GM23248 (cell line): Measurements from ENCODE around the gene POLR2B. TPM values are rescaled to one million over a fixed set of nuclear protein-coding genes. Genes with fewer than 3 reads are reported as not detected.

Source experiments
- DNase-seq: peaks from one replicate; pipeline ENCODE4 v3.0.0-alpha.2; 2015
- H2AFZ ChIP-seq: fragments of 200-600 bp; sonication (generic); 2 replicates; pipeline ENCODE4 v1.6.1; 2016; ENCODE audit warnings: antibody characterized with exemption
- H3F3A ChIP-seq: fragments of 200-600 bp; sonication (generic); 2 replicates; pipeline ENCODE4 v1.6.1; 2016; ENCODE audit warnings: mild to moderate bottlenecking, antibody characterized with exemption, mixed run types; ENCODE audit not compliant: insufficient read depth
- H3K27ac ChIP-seq: fragments of 200-600 bp; sonication (generic); 2 replicates; pipeline ENCODE4 v1.5.1; 2016; ENCODE audit warnings: mild to moderate bottlenecking
- H3K27me3 ChIP-seq: fragments of 200-600 bp; sonication (generic); replicated peaks from 2 replicates; pipeline ENCODE4 v1.6.1; 2016; ENCODE audit warnings: mild to moderate bottlenecking; ENCODE audit not compliant: insufficient read depth
- H3K36me3 ChIP-seq: fragments of 200-600 bp; sonication (generic); 2 replicates; pipeline ENCODE4 v1.6.1; 2016; ENCODE audit warnings: low read depth, mild to moderate bottlenecking
- H3K4me1 ChIP-seq: fragments of 200-600 bp; sonication (generic); 2 replicates; pipeline ENCODE4 v1.6.1; 2016; ENCODE audit warnings: mild to moderate bottlenecking; ENCODE audit not compliant: insufficient read depth
- H3K4me2 ChIP-seq: fragments of 200-600 bp; sonication (generic); one replicate; pipeline ENCODE4 v1.6.1; 2016; ENCODE audit warnings: mild to moderate bottlenecking; ENCODE audit not compliant: unreplicated experiment
- H3K4me3 ChIP-seq: fragments of 200-600 bp; sonication (generic); 2 replicates; pipeline ENCODE4 v1.5.1; 2016; ENCODE audit warnings: mild to moderate bottlenecking
- H3K79me2 ChIP-seq: fragments of 200-600 bp; sonication (generic); 2 replicates; pipeline ENCODE4 v1.6.1; 2016; ENCODE audit warnings: mild to moderate bottlenecking; ENCODE audit not compliant: insufficient read depth
- H3K9ac ChIP-seq: fragments of 200-600 bp; sonication (generic); 2 replicates; pipeline ENCODE4 v1.6.1; 2016; ENCODE audit warnings: mild to moderate bottlenecking
- H3K9me2 ChIP-seq: fragments of 200-600 bp; sonication (generic); 2 replicates; pipeline ENCODE4 v1.6.1; 2016; ENCODE audit warnings: mixed run types, mild to moderate bottlenecking, moderate library complexity; ENCODE audit not compliant: insufficient read depth
- H3K9me3 ChIP-seq: fragments of 200-600 bp; sonication (generic); one replicate; pipeline ENCODE4 v1.6.1; 2017; ENCODE audit warnings: low read depth
- H4K20me1 ChIP-seq: fragments of 200-600 bp; sonication (generic); 2 replicates; pipeline ENCODE4 v1.6.0; 2016; ENCODE audit not compliant: insufficient read depth
- EZH2 ChIP-seq: fragments of 200-600 bp; sonication (generic); IDR thresholded peaks from 2 replicates; pipeline ENCODE4 v1.6.1; 2018; ENCODE audit warnings: antibody characterized with exemption, mild to moderate bottlenecking; ENCODE audit not compliant: insufficient read depth, poor library complexity, severe bottlenecking
- EZH2phosphoT487 ChIP-seq: fragments of 200-600 bp; sonication (generic); IDR thresholded peaks from 2 replicates; pipeline ENCODE4 v1.6.1; 2018; ENCODE audit warnings: antibody characterized with exemption, moderate library complexity, mild to moderate bottlenecking, low read depth; ENCODE audit not compliant: insufficient read depth
- WGBS, 2 experiments: methylation state at CpG; one replicate each; pipeline ENCODE4 v1.1.6; 2015 to 2017; ENCODE audit warnings: low lambda C conversion rate in 2 of 2, low coverage in 1 of 2; ENCODE audit errors: missing lambda C conversion rate in 2 of 2; 5-methylcytosine and 5-hydroxymethylcytosine counted together
- in situ Hi-C: fragments of 300-500 bp; cut with MboI; formaldehyde crosslinking; loops from 2 replicates; pipeline ENCODE4 v1.15.0; 2020
- polyA plus RNA-seq: library from polyadenylated mRNA; unstranded; fragments of >200 nt; fragmentation: Nextera tagmentation; extraction: Ambion mirVana; gene quantifications from 2 replicates; pipeline ENCODE4 v1.2.1, GENCODE V29; 2016
- total RNA-seq: library from RNA; depleted of rRNA; stranded (reverse); fragments of >200 nt; shearing (Covaris generic); gene quantifications from 2 replicates; pipeline ENCODE4 v1.2.3, GENCODE V29; 2014

Gene POLR2B
- total and polyA plus RNA-seq, 2 experiments from 2014 or later = 50.8 to 86.1 TPM

GRCh38 chr4:57013543-57014120 is 34.9 kb downstream of the POLR2B start:
- no peak overlapping the region for H3K4me3 ChIP-seq
- no peaks in the 10 kb centered on the region for H3K4me1 ChIP-seq
- no peak overlapping the region for H3K9ac ChIP-seq
- DNase-seq = no peak
- peaks cover 20% of the 10 kb centered on the region for H3F3A ChIP-seq
- in situ Hi-C loops = no loop called here
- H3K9me3 ChIP-seq = no peaks in the 10 kb centered on the region
- peaks cover 18% of the 10 kb centered on the region for H3K79me2 ChIP-seq
- no peak overlapping the region for H3K4me2 ChIP-seq
- H4K20me1 ChIP-seq = no peaks in the 10 kb centered on the region
- peaks cover 66% of the 10 kb centered on the region for H3K36me3 ChIP-seq
- H3K9me2 ChIP-seq = no peaks in the 10 kb centered on the region
- no peak overlapping the region for H3K27ac ChIP-seq
- WGBS, 2 experiments = 78 to 80% methylated on average over 4 of the region's 4 CpGs
- H2AFZ ChIP-seq = no peak overlapping the region
- no peaks in the 10 kb centered on the region for H3K27me3 ChIP-seq
- TF ChIP-seq EZH2 (no peak), EZH2phosphoT487 (no peak)

DNA sequence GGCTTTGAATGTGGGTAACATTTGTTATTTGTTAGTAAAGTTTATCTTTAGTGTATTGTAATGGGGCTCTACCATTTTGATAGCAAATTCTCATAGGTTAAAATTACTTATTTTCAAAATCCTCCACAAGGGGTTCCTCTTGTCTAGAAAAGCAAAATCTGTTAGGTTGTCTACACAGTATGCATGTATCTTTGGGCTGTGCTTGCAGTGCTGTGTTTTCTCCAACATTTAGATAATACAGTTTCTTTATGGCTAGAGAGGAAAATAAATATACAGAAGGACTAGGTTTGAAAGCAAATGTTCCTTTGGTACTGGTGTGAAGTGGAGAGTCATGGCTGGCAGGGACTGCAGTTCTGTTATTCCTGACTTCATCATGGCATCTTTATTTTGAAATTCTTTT is 40.3 kb downstream of the POLR2B start:
- peaks cover 73% of the 10 kb centered on the region for H3F3A ChIP-seq
- H3K9me2 ChIP-seq = no peaks in the 10 kb centered on the region
- peaks cover 48% of the 10 kb centered on the region for H3K36me3 ChIP-seq
- H3K4me3 ChIP-seq = no peak overlapping the region
- no peaks in the 10 kb centered on the region for H4K20me1 ChIP-seq
- no peak overlapping the region for H3K27ac ChIP-seq
- no peak overlapping the region for H3K4me2 ChIP-seq
- H3K79me2 ChIP-seq = no peaks in the 10 kb centered on the region; the same call in 1 of the 2 replicates
- TF ChIP-seq EZH2 (no peak), EZH2phosphoT487 (no peak)
- H3K9me3 ChIP-seq = no peaks in the 10 kb centered on the region
- DNase-seq = peak; percentile 31
- H2AFZ ChIP-seq = no peak overlapping the region
- in situ Hi-C loops = no loop called here
- H3K4me1 ChIP-seq = peaks cover 40% of the 10 kb centered on the region
- H3K9ac ChIP-seq = no peak overlapping the region
- H3K27me3 ChIP-seq = no peaks in the 10 kb centered on the region

GRCh38 chr4:57020467-57021101 is 41.9 kb downstream of the POLR2B start:
- in situ Hi-C loops = no loop called here
- no peaks in the 10 kb centered on the region for H4K20me1 ChIP-seq
- no peaks in the 10 kb centered on the region for H3K9me2 ChIP-seq
- peaks cover 54% of the 10 kb centered on the region for H3K36me3 ChIP-seq
- no peaks in the 10 kb centered on the region; the same call in 1 of the 2 replicates for H3K79me2 ChIP-seq
- peaks cover 41% of the 10 kb centered on the region for H3K4me1 ChIP-seq
- peak overlapping the region; percentile 10; the same call in 1 of the 2 replicates for H3K9ac ChIP-seq
- peak overlapping the region; percentile 75 for H3K27ac ChIP-seq
- H3K9me3 ChIP-seq = no peaks in the 10 kb centered on the region
- H2AFZ ChIP-seq = no peak overlapping the region
- peaks cover 83% of the 10 kb centered on the region for H3F3A ChIP-seq
- no peaks in the 10 kb centered on the region for H3K27me3 ChIP-seq
- WGBS, 2 experiments = 94 to 96% methylated on average over 5 of the region's 5 CpGs
- peak overlapping the region; percentile 49 for H3K4me2 ChIP-seq
- no peak overlapping the region for H3K4me3 ChIP-seq
- no peak for TF ChIP-seq EZH2
- no peak for TF ChIP-seq EZH2phosphoT487
- peak; percentile 91 for DNase-seq

DNA sequence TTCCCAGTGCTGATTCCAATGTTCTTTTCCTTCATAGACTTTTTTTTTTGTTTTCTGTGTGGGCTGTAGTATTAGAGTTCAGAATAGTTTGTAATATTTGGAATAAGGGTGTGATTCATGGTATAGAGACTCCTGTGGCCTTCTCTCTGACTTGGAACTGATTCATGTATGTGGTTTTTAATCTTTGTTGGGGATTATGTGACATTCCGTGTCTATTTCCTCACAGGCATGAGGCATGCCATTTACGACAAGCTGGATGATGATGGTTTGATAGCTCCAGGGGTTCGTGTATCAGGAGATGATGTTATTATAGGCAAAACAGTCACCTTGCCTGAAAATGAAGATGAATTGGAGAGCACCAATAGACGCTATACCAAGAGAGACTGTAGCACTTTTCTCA is 44.4 kb downstream of the POLR2B start:
- Histone ChIP-seq H3K36me3 (peaks cover 63% of the 10 kb centered on the region), H3K9ac (no peak overlapping the region), H4K20me1 (no peaks in the 10 kb centered on the region), H3K79me2 (no peaks in the 10 kb centered on the region), H3K9me2 (no peaks in the 10 kb centered on the region), H3K4me2 (peak overlapping the region; percentile 44), H3K4me1 (peaks cover 41% of the 10 kb centered on the region), H2AFZ (no peak overlapping the region), H3K27ac (peak overlapping the region; percentile 75), H3K4me3 (no peak overlapping the region), H3F3A (peaks cover 71% of the 10 kb centered on the region), H3K27me3 (no peaks in the 10 kb centered on the region), H3K9me3 (no peaks in the 10 kb centered on the region)
- 6 to 14% methylated on average over 4 of the region's 4 CpGs for WGBS, 2 experiments
- in situ Hi-C loops = no loop called here
- TF ChIP-seq EZH2phosphoT487 = 0 out of 2 replicates have a peak, but pooled peaks have one; percentile 62
- no peak for TF ChIP-seq EZH2
- DNase-seq = peak; percentile 92
